CD14-positive monocyte (primary cell): ENCODE data around the gene LRPPRC. TPM values are rescaled to one million over a fixed set of nuclear protein-coding genes. Genes with fewer than 3 reads are reported as not detected.

Source experiments
- DNase-seq, 3 donors: peaks; one replicate each; pipeline ENCODE4 v3.0.0-alpha.2; 2011 to 2022
- H2AFZ ChIP-seq: 2 replicates; pipeline ENCODE4 v1.6.0; 2012; ENCODE audit warnings: mild to moderate bottlenecking, low read depth, low read length, inconsistent platforms; ENCODE audit not compliant: insufficient read depth, poor library complexity, severe bottlenecking
- H3K27ac ChIP-seq, 2 donors: 1 replicate in 1 of 2; 2 replicates in 1 of 2; pipeline ENCODE4 v1.5.1; 2012 to 2013; ENCODE audit warnings: low read length in 2 of 2, control low read depth in 1 of 2, inconsistent platforms in 1 of 2, low read depth in 1 of 2, mild to moderate bottlenecking in 1 of 2
- H3K27me3 ChIP-seq, 2 donors: one replicate each; pipeline versions ENCODE4 v1.6.0 to v1.6.1; 2011 to 2013; ENCODE audit warnings: low read length in 2 of 2; ENCODE audit not compliant: control insufficient read depth in 2 of 2, insufficient read depth in 2 of 2
- H3K36me3 ChIP-seq, 2 donors: replicated peaks in 1 of 2; 1 replicate in 1 of 2; 2 replicates in 1 of 2; pipeline versions ENCODE4 v1.5.1 to v1.6.1; 2012 to 2013; ENCODE audit warnings: low read length in 2 of 2, control low read depth in 1 of 2, inconsistent platforms in 1 of 2, mild to moderate bottlenecking in 1 of 2; ENCODE audit not compliant: insufficient read depth in 2 of 2, control insufficient read depth in 1 of 2
- H3K4me1 ChIP-seq, 2 donors: 1 replicate in 1 of 2; 2 replicates in 1 of 2; pipeline versions ENCODE4 v1.5.1 to v1.6.1; 2012 to 2013; ENCODE audit warnings: low read length in 2 of 2, control low read depth in 1 of 2, inconsistent platforms in 1 of 2, mild to moderate bottlenecking in 1 of 2, moderate library complexity in 1 of 2; ENCODE audit not compliant: insufficient read depth in 2 of 2, control insufficient read depth in 1 of 2
- H3K4me2 ChIP-seq: replicated peaks from 2 replicates; pipeline ENCODE3; 2012; ENCODE audit warnings: low read length, moderate library complexity, mild to moderate bottlenecking; ENCODE audit not compliant: poor library complexity, severe bottlenecking; ENCODE audit errors: extremely low read depth
- H3K4me3 ChIP-seq, 3 experiments: fragments of 200-600 bp in 1 of 3; sonication (generic) in 1 of 3; replicated peaks in 1 of 3; 1 replicate in 2 of 3; 2 replicates in 1 of 3; pipeline ENCODE4 v1.5.1; 2011 to 2013; ENCODE audit warnings: low read length in 3 of 3, mild to moderate bottlenecking in 3 of 3, control low read depth in 2 of 3, low read depth in 2 of 3, inconsistent platforms in 1 of 3, moderate library complexity in 1 of 3
- H3K79me2 ChIP-seq: 2 replicates; pipeline ENCODE4 v1.6.0; 2012; ENCODE audit warnings: mild to moderate bottlenecking, control low read depth, inconsistent platforms, low read length, moderate library complexity; ENCODE audit not compliant: insufficient read depth
- H3K9ac ChIP-seq: 2 replicates; pipeline ENCODE4 v1.6.0; 2017; ENCODE audit warnings: low read length, mild to moderate bottlenecking; ENCODE audit not compliant: insufficient read depth, poor library complexity, severe bottlenecking
- H3K9me3 ChIP-seq, 2 donors: replicated peaks in 1 of 2; 1 replicate in 1 of 2; 2 replicates in 1 of 2; pipeline versions ENCODE4 v1.5.1 to v1.6.1; 2012 to 2013; ENCODE audit warnings: low read length in 2 of 2, control low read depth in 1 of 2; ENCODE audit not compliant: control insufficient read depth in 1 of 2, insufficient read depth in 1 of 2
- H4K20me1 ChIP-seq: 2 replicates; pipeline ENCODE4 v1.6.0; 2012; ENCODE audit warnings: mild to moderate bottlenecking, low read length, control low read depth, moderate library complexity; ENCODE audit not compliant: insufficient read depth
- H3K27ac Mint-ChIP-seq, 7 donors: one replicate each; pipeline ENCODE4 v1.8.0; 2020; ENCODE audit warnings: mild to moderate bottlenecking in 7 of 7, mixed read lengths in 7 of 7, moderate library complexity in 6 of 7, inconsistent platforms in 2 of 7
- H3K27me3 Mint-ChIP-seq, 3 donors: one replicate each; pipeline ENCODE4 v1.8.0; 2021 to 2022; ENCODE audit warnings: low read depth in 3 of 3, mild to moderate bottlenecking in 3 of 3, mixed read lengths in 3 of 3, moderate library complexity in 3 of 3, inconsistent platforms in 1 of 3
- H3K36me3 Mint-ChIP-seq, 2 donors: one replicate each; pipeline ENCODE4 v1.8.0; 2020; ENCODE audit warnings: mixed read lengths in 2 of 2, inconsistent platforms in 1 of 2, mild to moderate bottlenecking in 1 of 2
- H3K4me1 Mint-ChIP-seq: one replicate; pipeline ENCODE4 v1.8.0; 2020; ENCODE audit warnings: mild to moderate bottlenecking, mixed read lengths
- H3K4me3 Mint-ChIP-seq, 2 donors: one replicate each; pipeline ENCODE4 v1.8.0; 2020; ENCODE audit warnings: mild to moderate bottlenecking in 2 of 2, mixed read lengths in 2 of 2, moderate library complexity in 1 of 2
- H3K9me3 Mint-ChIP-seq, 7 donors: one replicate each; pipeline ENCODE4 v1.8.0; 2020 to 2022; ENCODE audit warnings: mixed read lengths in 7 of 7, mild to moderate bottlenecking in 6 of 7, moderate library complexity in 6 of 7, inconsistent platforms in 2 of 7
- CTCF ChIP-seq: fragments of 200-600 bp; IDR thresholded peaks from one replicate; pipeline ENCODE4 v1.8.0; 2022; ENCODE audit warnings: antibody characterized with exemption, mild to moderate bottlenecking
- WGBS: methylation state at CpG from one replicate; pipeline ENCODE4 v1.1.5; 2013; ENCODE audit warnings: missing lambda C conversion rate; ENCODE audit not compliant: insufficient coverage; 5-methylcytosine and 5-hydroxymethylcytosine counted together
- intact Hi-C, 2 donors: fragments of 100-400 bp; cut with micrococcal nuclease; formaldehyde crosslinking; loops; one replicate each; pipeline versions ENCODE4 v1.15.0 to v1.15.1; 2023
- polyA plus RNA-seq, 3 donors: library from polyadenylated mRNA; depleted of rRNA in 1 of 3; unstranded in 2 of 3; stranded (reverse) in 1 of 3; fragments of 300-500 nt in 2 of 3; fragments of >200 nt in 1 of 3; fragmentation: Illumina TruSeq in 2 of 3; gene quantifications; 1 replicate in 2 of 3; 2 replicates in 1 of 3; pipeline ENCODE4 v1.2.3, GENCODE V29; 2012 to 2021

LRPPRC gene
- polyA plus RNA-seq, 3 donors: 15.5 to 25.0 (median 24.8) TPM

DNA sequence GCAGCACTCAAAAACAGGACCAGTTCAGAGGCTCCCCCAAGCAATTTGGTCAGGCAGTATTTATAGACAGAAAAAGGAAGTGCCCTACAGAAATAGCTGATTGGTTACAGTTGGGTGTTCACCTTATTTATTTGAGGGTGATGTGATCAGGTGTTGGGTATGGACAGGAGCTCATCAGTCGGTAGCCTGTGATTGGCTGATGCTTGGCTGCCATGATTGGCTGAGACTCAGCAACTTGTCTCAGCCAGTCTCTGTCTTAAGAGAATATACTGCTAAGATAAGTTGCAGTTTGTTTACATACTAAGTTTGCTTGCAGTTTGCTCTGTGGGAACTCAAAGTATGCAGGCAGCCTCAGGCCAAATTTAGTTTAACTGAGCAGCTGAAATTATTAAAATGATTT is 147.6 kb downstream of the LRPPRC start:
- no peaks in the 10 kb centered on the region for H3K4me1 Mint-ChIP-seq

GRCh38 chr2:43846140-43846793 is 149.5 kb downstream of the LRPPRC start:
- Histone ChIP-seq H3K4me3 (no peak overlapping the region), H4K20me1 (no peaks in the 10 kb centered on the region), H3K79me2 (no peaks in the 10 kb centered on the region), H3K9ac (no peak overlapping the region), H3K27ac (no peak overlapping the region), H3K4me2 (no peak overlapping the region), H3K9me3 (no peaks in the 10 kb centered on the region), H3K36me3 (no peaks in the 10 kb centered on the region), H3K27me3 (no peaks in the 10 kb centered on the region), H3K4me1 (no peaks in the 10 kb centered on the region), H2AFZ (no peak overlapping the region)
- DNase-seq: no peak
- WGBS: 91% methylated on average over 3 of the region's 5 CpGs
- no peak overlapping the region for H3K27ac Mint-ChIP-seq
- H3K4me3 Mint-ChIP-seq: no peak overlapping the region
- intact Hi-C loops: no loop called here
- no peaks in the 10 kb centered on the region for H3K36me3 Mint-ChIP-seq
- TF ChIP-seq CTCF: no peak
- no peaks in the 10 kb centered on the region for H3K4me1 Mint-ChIP-seq
- H3K27me3 Mint-ChIP-seq: peaks cover 5 to 10% (median 10%) of the 10 kb centered on the region in 3 donors
- no peaks in the 10 kb centered on the region for H3K9me3 Mint-ChIP-seq

More for the DNA sequence above, 147.6 kb downstream of the LRPPRC start:
- intact Hi-C loops: no loop called here
- Histone ChIP-seq H3K4me3 (no peak overlapping the region), H3K27me3 (no peaks in the 10 kb centered on the region), H2AFZ (no peak overlapping the region), H3K4me2 (no peak overlapping the region), H4K20me1 (no peaks in the 10 kb centered on the region), H3K27ac (no peak overlapping the region), H3K4me1 (no peaks in the 10 kb centered on the region), H3K9me3 (no peaks in the 10 kb centered on the region), H3K79me2 (no peaks in the 10 kb centered on the region), H3K9ac (no peak overlapping the region), H3K36me3 (no peaks in the 10 kb centered on the region)
- Mint-ChIP-seq H3K27me3 (peaks cover 5 to 10% (median 10%) of the 10 kb centered on the region in 3 donors), H3K36me3 (no peaks in the 10 kb centered on the region), H3K9me3 (no peaks in the 10 kb centered on the region), H3K27ac (no peak overlapping the region), H3K4me3 (no peak overlapping the region)
- WGBS: 100% methylated on average over 1 of the region's 1 CpG
- DNase-seq: no peak
- no peak for TF ChIP-seq CTCF
